HG02885 (cell line): ENCODE measurements around the gene PRDM2.

Source experiments
- ATAC-seq: cut with Tn5 transposase; IDR thresholded peaks from one replicate; pipeline ENCODE4 v1.9.1; 2021; ENCODE audit warnings: mild to moderate bottlenecking; ENCODE audit not compliant: unreplicated experiment, poor library complexity

Gene PRDM2

DNA sequence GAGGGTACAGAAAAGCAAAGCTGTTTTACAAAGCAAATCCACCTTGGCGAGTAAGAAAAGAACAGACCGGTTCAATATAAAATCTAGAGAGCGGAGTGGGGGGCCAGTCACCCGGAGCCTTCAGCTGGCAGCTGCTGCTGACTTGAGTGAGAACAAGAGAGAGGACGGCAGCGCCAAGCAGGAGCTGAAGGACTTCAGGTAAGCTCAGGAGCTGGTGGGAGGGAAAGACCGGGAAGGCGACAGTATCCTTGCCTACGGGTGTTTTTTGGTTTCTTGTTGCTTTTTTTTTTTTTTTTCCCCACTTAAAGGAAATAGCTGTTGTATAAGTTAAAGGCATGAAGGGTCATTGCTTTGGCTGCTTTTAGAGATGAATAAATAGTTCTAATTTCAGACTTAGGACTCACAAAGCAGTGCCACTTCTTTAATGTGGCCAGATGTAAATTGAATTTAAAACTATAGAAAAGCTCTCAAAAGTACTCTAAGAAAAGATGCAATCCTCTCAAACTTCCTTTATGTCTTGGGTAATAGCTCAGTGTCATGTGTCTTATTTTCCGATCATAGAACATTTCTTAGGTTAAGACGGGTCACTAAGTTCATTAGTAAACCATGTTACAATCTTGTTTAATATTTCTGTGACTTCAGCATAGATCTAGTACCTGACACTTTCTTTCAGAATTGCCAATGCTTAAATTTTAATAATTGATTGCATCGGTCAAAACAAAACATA, 82.8 kb downstream of the PRDM2 start:
- no peak for ATAC-seq

DNA sequence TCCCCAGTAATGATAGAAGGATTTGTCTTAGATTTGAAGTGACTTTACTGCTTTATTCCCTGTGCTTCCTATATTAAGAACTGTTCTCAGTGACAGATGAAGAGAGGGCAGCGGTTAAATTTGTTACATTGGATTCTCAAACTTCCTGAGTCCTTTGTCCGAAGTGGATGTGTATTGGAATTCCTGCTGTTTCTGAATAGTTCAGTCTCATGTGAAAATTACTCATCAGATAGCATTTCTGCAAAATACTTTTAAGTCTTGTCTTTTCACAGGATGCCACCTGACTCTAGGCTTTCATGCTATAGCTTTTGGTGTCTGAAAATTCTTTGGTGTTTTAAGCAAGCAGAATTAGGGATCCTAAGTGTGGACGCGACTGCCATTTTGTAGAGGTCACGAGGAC, 83.6 kb downstream of the PRDM2 start:
- no peak for ATAC-seq

DNA sequence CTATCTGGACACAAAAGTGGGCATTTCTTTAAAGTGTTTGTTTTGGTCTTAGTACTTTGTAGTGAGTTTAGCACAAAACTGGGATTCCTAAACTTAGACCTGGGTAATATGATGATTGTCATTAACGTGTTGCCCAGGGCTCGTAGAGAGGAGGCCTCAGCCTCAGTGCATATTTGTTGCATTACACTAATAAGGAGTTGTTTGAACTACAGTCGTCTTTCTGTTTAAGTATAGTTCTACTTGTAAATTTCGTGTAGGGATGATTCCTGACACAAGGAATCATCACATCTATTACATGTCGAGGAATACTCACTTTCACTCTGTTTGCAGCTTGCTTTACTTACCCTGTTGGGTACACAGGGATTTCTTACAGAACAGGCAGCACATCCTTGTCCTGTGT, 85.0 kb downstream of the PRDM2 start:
- no peak for ATAC-seq

DNA sequence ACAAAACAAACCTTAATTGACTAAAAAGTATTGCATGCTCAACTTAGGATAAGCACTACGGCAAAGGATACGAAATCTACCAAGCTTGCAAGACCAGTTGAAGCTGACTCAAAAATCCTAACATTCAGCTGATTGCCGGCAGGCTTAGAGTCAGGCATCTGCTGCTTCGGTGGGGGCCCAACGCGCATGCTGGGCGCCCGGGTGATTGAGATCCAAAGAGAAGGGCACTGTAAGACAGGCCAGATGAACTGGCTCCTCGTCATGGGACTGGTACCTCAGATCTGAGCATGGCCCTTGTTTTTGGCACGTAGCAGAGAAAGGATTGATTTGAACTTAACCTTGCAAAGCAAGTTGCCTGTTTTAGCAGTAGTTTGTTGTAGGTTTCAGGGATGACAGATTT, 86.6 kb downstream of the PRDM2 start:
- ATAC-seq: no peak

DNA sequence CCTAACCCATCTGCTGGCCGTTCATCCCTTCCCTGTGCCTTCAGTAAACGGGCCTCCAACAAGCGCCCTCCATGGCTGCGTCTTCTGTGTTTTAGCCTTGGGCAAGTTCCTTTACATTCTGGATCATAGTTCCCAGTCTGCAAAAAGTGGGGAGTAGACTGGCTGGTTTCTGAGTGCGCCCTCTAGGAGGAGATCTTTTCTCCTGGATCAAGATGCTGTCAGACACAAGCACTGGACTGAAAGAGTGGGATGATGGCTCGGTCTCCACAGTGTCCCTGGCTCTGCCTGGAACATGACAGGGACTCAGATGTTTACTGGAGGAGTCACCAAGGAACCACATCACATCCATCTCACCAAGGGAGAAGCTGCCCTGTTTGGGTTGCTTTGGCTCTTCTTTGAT, 88.8 kb downstream of the PRDM2 start:
- ATAC-seq: no peak

DNA sequence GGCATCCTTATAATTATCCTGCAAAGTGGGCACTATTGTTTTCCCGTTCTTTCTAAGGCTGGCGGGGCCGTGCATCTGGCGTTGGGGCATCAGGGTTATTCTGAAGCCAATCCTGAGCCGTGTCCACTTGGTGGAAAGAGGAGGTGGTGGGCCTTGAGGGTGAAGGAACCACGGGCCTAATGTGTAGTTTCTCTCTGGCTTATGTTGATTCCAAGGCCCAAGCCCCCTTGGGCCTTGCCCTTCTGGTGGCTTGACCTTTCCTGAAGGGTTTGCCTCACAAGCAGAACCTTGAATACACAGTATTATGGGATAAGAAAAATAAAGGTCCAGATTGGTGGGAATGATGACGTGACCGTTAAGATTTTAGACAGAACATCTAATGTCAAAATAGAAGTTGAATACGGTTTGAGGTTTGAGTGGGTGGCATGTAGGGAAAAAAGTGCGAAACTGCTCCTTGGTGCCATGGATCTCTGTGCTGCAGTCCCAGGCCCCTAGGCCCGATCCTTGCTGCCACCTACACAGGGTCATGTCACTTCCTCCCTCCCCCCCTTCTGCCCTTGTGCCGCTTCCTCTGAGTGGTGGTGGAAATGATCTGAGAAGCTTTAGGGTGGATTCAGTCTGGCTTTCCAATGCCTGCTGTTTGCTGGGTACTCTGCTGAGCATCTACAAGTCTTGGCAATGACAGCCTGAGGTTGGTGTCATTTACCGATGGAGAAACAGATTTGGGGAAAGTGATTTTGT, 90.5 kb downstream of the PRDM2 start:
- no peak for ATAC-seq

DNA sequence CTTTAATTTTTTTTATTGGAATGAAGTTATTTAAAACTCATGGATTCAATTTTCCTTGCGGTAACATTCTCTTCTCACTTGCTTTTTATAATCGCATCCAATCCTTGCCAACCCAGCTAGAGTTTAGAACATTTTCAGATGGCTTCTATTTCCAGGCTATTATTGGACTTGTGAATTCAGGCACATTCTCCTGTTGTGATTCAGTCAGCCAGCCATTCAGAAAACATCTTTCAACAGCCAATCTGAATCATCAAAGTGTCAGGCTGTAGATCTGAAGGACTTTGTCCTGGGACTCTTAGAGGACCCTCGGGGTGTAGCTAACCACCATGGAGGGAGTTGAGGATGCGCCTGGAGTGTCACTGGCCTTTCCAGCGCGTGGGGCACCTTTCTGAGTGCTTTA, 92.4 kb downstream of the PRDM2 start:
- ATAC-seq: no peak

DNA sequence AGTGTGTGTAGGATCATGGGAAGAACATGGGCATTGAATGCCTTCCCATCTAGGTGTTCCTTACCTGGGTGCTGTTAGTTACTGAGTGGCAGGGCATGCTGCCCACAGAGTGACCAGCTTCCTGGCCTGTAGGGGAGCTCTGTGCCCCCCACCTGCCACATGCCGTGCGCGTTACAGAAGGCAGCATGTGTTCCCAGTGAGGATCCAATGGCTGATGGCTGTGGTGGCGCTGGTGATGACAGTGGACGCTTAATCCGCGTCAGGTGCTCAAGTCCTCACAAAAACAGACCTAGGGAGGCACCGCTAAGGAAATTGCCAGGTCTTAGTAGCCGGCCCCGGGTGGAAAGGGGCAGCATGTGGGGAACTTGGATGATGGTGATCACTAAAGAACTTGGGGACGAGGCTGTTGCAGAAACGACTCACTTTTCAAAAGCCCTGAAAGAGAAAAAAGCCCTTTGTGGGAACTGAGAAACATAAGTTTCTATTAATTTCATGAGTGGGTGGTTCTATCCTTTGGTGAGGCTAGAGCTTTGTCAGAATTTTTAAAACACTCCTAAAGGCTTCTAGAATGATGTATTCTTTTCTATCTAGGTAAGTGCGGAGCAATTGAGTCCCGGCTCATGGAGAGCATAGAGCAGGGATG, 93.2 kb downstream of the PRDM2 start:
- ATAC-seq: no peak

DNA sequence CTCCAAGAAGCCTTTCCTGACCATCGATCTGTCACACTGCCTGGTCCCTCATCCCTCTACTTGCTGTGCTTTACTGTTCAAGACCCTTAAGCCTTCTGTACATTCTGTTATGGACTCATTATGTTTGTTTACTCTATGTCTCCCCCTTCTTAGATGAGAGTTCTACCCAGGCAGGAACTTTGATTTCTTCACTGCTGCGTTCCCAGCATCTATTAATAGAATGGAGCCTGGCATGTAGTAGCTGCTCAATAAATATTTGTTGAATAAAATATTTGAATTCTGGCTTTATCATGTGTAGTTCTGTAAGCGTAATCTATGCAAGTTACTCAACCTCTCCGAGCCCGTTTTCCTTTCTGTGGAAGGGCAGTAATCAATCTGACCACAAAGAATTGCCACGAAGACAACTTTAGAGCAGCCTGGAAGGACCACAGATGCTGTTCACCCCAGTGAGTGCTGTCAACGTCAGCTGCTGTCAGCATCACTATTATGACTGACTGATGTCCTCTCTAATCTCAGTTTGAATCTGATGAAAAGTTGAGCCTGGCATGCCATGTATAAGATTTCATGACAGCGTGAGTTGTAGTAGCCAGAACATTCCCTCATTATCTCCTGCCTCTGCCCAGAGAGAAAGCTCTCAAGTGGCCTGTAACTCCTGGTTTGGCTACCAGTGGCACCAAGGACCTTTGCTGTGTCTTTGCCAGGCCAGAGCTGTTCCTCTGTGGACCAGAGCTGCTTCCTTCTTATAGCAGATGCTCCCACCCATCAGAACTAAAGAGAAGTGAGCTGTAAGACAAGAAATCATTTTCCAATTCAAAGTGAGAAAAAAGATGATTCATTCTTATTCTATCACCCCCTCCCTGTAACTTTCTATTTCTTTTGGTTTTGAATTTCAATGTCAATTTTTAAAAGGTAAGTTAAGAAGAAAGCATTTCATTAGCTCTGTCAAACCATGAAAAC, 94.5 kb downstream of the PRDM2 start:
- ATAC-seq: no peak

DNA sequence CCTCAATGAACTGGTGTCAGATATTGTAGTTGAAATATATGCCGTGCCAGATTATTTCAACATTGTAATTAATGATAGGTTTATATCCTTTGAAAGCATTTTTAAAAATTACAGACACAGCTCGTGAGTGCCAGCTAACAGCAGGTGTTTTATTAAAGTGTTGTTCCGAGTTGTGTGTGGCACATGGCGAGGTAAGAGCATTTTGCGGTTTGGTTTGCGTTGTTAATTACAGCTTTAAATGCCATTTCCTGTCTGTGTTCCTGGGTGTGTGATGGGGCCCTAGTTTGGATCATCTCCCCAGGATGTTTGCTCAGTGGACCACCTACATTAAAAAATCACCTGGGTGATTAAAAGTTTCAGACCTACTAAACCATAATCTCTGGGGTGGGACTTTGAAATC, 97.4 kb downstream of the PRDM2 start:
- no peak for ATAC-seq

DNA sequence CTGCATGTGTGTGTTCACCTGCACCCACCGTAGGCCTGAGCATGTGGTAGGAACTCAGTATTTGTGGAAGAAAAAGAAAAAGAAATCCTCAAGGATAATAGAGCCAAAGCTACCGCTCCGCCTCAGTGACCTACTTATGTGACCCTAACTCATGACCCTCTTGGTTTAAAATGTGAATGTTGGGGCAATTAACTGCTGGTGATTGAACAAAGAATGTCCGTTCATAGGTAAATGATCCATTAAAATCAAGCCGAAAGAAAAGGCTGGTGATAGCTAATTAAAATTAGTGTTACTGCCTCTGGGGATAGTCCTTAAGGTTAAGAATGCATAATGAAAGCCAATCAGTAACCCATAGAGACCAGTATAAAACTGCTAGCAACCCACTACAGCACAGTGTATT, 98.1 kb downstream of the PRDM2 start:
- ATAC-seq: no peak

DNA sequence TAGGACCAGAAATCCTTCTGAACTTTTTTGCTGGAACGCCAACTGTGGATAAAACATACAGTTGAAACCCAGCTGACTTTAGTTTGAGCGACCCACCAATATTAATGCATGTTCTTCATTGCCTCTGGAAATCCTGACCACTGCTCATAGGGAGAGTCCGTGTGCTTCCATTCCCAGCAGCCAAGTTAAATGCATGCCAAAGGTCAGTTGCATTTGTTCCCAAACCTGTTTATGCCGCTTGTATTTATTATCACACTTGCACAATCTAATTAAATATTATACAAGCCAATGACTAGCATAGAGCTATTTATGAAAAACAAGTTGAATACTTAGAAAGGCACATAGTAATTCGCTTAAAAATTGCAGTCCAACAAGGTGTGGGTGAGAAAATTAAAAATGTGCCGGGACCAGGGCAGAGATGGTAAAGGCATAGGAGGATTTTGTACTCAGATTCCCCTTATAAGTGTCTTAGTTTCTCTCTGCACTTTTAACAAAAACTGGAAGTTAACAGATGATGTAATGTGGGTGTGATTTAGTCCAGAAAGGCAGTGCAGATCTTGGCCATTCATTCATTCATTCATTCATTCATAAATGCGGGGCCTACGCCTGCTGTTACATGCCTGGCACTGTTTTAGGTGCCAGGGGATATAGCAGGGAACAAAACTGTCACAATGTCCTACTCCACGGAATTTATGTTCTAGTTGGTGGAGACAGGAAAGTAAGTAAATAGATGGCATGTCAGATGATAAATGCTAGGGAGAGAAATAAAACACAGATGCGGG, 99.7 kb downstream of the PRDM2 start:
- no peak for ATAC-seq

DNA sequence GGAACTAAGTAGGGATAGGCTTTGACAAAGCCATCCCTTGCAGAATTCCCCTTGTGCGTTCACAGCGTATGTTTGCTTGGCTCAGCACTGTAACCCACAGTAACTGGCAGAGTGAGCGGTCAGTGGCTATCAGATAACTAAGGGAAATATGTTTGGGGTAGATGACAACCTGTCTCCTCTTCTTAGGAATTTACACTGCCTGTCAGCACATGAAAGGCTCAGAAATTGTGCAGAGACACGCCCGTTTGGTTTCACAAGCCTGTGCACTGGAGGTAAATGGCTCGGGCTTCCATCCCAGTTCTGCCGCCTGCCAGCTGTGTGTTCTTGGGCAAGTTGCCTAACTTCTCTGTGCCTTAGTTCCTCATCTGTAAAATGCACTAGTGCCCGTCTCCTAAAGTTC, 101.2 kb downstream of the PRDM2 start:
- ATAC-seq: no peak

DNA sequence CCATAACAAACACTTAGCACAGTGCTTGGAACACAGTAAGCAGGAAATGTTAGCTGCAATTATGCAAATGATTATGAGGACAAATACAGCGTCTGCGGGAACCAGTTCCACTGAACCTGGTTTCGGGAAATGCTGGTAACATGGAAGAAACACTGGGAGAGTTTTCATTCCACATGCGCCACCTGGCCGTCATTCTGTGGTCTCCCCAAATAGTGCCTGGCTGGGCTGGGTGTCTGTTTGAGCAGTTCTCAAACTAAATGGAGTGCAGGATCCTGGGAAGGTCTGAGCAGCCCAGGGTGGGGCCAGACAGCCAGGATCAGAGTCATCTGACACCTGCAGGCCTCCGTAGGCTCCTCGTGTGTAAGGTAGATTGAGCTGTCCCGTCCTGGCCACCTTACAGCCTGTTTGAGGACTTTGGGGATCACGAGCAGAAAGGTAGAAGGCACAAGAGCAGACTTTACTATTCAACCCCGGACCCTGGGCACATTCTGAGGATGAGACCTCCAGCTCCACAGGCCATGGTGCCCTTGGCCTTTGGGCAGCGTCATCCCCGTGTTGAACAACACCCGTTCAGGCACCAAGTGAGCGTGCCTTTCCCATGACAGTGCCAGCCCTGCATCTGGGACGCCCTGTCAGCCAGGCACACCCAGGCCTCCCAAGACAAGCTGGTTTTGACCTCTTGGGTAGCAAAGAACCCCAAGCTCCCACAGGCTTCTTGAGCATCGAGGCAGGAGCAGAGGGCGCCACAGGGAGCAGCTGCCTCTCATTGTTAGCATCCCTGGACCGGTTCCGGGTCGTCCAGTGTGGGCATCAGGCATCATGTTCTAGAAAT, 101.9 kb downstream of the PRDM2 start:
- no peak for ATAC-seq

DNA sequence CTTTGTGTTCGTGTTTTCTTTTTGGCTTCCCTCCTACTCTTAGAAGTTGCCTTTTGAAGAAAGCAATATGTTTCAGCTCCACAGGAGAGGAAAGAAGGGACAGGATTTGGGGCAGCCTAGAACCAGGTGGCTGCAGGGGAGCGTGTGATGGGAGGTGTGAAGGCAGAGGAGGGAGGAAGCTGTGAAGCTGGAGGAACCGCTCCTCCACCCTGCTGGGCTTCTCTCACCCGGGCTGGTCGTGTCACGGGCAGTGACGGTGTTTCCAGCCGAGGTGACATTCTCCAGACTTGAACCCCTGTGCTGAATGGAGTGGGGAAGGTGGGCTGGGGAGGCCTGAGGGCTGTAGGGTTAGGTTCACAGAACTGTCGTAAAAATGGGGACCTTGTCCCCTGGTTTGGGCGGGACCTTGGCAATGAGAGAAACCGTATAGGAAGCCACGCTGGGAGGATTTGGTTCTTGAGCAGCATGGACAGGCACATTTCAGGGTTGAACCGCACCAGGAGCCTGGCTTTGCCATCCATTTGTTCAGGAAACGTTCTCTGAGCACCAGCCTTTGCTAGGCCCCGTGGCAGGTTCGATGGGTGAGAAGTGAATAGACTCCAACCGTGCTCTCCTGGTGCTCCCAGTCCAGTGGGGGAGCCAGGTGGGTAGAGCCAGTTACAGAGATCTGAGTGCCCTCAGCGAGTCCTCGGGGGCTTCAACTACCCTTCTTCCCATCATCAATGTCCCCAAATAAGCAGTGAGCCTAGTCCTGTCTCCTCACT, 103.0 kb downstream of the PRDM2 start:
- no peak for ATAC-seq

DNA sequence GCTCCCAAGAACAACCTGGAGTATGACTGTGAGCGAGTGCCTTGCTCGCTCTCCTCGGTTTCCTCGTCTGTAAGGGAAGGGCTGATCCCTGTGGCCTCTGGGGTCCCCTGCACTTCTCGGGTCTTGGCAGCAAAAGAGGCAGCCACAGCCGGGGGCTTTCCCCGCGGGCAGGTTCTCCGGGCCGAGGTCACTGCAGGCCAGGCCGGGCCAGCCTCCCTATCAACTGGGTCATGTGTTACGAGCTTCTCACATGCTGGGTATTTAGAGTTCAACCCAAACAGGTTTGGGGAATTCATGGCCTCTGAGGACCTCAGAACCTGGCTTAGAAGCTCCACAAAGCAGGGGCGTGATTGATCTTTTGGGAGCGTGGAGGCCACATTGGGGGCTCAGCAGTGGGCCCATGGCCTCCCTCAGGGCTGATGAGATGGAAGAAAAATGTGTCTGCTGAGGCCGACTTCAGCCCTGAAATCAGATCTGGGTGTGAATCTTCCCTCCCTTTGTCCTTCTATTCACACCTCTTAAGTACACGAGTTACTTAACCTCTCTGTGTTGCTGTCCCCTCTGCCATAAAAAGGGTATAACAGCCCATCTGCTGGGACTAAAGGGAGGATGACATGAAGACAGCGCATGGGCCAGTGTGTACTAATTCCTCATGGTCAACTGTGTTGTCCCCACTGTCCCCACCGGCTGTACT, 103.7 kb downstream of the PRDM2 start:
- no peak for ATAC-seq

DNA sequence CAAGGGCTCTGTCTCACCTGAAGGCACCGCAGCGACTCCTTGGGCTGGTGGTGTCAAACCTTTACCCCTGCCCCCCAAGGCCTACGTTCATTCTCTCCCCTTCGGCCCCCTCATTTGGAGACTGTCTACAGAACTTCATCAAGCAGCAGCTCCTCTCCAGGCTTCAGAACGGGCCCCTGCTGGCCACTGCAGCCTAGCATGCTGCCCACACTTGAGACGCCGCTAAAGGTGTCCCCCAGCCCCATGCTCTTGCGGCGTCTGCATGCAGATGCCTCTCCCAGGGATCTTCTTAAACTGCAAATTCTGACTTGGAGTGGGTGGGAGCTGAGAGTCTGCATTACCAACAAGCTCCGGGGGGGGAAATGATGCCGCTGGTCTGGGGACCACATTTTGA, 104.2 kb downstream of the PRDM2 start:
- no peak for ATAC-seq

DNA sequence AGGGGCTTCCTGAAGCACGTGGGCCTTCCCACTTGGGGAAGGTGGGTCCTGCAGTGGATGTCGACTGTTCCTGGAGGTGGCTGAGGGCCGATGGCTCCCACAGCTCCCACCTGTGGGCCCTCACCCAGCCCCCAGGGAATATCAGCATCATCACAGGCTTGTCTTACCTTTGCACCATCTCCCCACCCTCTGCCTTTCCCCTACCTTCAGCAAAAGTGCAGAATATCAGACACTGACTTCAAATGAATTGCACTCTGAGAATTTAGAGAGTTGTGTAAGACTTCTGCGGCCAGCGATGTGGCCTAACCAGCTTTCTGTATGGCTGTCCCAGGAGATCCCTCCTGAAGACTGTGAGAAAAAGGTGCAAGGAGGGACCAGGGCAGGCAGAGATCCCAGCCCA, 105.4 kb downstream of the PRDM2 start:
- no peak for ATAC-seq
